HG03196 (cell line): ENCODE measurements around the gene MNDA.
"Not testable (repeated sequence)": the region's sequence is repeated elsewhere in the genome, so short reads cannot be mapped to it uniquely, and the experiment has no call there.

ENCODE experiments used
- ATAC-seq: cut with Tn5 transposase; IDR thresholded peaks from one replicate; pipeline ENCODE4 v1.9.1; 2021; ENCODE audit not compliant: unreplicated experiment

The MNDA gene

GRCh38 chr1:158836038-158836437 lies 4.9 kb downstream of the MNDA start:
- ATAC-seq = no peak

GRCh38 chr1:158838660-158839059 lies 7.5 kb downstream of the MNDA start:
- ATAC-seq = no peak

DNA sequence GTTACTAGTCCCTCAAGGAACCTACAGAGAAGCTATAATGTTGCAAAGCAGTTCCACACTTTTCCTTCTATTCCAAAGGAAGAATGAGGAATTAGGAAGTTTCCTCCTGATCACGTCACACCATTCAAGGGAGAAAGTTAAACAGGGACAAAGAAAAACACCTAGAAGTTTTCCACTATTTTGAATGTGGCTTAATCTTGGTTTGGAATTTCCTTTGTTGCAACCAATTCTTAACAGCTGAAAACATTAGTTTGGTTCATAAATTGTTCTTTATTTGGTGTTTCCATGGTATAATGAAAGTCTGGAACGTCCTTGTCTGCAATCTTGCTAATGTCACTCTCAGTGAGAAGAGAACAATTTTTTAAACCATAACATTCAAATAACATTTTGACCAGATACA lies 8.4 kb downstream of the MNDA start:
- no peak for ATAC-seq

- no peak for ATAC-seq
These were observed 9.1 kb downstream of the MNDA start for GRCh38 chr1:158840236-158840635.

GRCh38 chr1:158864595-158864994 lies 33.4 kb downstream of the MNDA start:
- ATAC-seq = no peak

- not testable (repeated sequence) for ATAC-seq
These were observed 39.3 kb downstream of the MNDA start for GRCh38 chr1:158870438-158870837.

DNA sequence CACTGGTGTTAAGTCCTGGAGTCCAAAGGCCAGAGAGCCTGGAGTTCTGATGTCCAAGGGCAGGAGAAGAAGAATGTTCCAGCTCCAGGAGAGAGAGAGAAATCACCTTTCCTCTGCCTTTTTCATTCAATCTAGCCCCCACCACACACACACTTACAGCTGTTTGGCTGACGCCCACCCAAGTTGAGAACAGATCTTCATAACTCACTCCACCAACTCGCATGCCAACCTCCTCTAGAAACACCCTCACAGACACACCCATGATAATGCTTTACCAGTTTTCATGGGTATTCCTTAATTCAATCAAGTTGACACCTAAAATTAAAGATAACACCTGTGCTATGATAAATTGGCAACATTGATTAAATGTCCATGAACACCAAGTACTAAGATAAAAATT lies 42.0 kb downstream of the MNDA start:
- no peak for ATAC-seq

- ATAC-seq = no peak
These were observed 62.5 kb downstream of the MNDA start for GRCh38 chr1:158893654-158894053.

GRCh38 chr1:158898722-158899121 lies 67.6 kb downstream of the MNDA start:
- no peak for ATAC-seq
